ENCODE results near the gene HRNR. TPM values are rescaled to one million over a fixed set of nuclear protein-coding genes. Genes with fewer than 3 reads are reported as not detected.
"Not testable (repeated sequence)": the region's sequence is repeated elsewhere in the genome, so short reads cannot be mapped to it uniquely, and the experiment has no call there.

Gene HRNR
- polyA plus RNA-seq (ENCODE audit: insufficient read length in 4 of 4) = 1 to 10 TPM in 1 of 4 donors, under 1 TPM in 3; 0.13 to 1.1 (median 0.56) TPM

DNA sequence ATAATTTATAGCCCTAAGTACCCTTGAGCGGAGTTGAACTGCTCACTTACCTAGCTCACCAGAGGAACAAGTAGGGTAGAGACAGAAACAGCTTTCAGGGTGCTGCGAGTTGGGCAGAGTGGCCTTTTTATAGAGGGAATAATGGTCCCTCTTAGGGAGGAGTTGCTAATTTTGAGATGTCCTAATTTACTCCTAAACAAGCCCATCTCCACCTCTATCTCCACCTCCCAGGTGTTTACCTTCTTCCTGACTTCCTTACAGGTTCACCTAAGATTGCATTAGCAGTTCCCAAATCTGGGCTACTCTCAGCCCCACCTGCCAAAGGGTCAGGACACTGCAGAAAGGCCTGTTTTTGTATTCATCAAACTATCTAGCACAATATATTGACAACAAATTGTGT lies at the start of gene HRNR:
Gene HRNR, minus strand, starts transcription at position 101 of the 400 bp plus-strand sequence. CDS start 940 bp downstream, outside the sequence.
- DNase-seq (ENCODE audit: low read depth in 4 of 4, low spot score in 3 of 4) = no peak

DNA sequence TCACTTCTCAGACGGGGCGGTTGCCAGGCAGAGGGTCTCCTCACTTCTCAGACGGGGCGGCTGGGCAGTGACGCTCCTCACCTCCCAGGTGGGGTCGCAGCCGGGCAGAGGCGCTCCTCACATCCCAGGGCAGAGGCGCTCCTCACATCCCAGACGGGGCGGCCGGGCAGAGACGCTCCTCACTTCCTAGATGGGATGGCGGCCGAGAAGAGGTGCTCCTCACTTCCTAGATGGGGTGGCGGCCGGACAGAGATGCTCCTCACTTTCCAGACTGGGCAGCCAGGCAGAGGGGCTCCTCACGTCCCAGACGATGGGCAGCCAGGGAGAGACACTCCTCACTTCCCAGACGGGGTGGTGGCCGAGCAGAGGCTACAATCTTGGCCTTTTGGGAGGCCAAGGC lies 32.4 kb upstream of the HRNR start:
- not testable (repeated sequence) for DNase-seq (ENCODE audit: low read depth in 4 of 4, low spot score in 3 of 4)

DNA sequence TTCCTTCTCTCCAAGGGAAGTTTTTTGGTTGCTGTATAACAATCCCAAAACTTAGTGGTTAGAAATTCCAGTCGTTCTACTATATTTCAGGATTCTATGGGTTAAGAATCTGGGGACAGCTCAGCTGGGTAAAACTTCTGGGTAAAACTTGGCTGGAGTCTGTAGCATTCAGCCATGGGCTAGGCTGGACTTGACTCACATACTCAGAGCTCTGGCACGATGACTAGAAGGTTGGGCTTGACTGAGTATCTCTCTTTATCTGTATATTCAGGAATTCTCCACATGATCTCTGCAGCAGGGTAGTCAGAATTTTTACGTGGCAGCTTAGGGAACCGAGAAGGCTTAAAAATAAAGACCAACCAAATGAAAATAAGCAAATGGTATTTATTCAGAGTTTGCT lies 28.2 kb upstream of the HRNR start:
- DNase-seq (ENCODE audit: low read depth in 4 of 4, low spot score in 3 of 4) = no peak

DNA sequence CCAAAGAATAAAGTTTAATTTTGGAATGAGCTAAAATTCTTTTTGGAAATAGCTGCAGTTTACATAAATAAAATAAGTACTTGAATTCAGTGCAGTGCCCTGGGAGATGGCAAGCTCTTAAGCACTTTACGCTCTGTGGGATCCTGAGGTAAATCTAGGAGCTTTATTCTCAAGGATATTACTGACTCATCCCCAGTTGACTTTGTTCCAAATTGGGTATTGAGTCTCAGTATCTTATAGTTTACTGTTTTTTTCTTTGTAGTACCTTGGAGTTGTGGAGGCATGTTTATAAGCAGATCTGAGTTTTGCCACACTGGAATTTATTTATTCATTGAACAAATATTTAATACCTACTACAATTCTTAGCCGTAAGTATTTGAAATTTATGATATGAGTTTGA lies 27.4 kb upstream of the HRNR start:
- no peak for DNase-seq (ENCODE audit: low read depth in 4 of 4, low spot score in 3 of 4)

DNA sequence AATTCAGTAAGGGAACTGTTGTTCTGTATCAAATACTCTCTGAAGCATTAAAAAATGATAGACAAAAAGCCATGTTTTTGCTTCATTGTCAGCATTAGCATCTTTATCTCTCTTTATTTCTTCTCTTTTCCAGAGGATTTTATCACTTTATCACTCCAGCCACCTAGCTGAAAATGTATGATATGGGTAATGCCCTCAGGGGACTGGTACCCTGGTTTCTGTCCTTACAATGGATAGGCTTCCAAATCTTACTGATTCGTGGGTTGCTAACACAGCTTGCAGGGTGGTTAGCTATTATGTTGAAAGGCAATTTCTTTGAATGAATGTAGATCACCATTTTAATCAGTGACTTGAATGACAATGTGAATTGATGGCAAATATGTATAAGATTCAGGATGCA lies 23.3 kb upstream of the HRNR start:
- no peak for DNase-seq (ENCODE audit: low read depth in 4 of 4, low spot score in 3 of 4)

DNA sequence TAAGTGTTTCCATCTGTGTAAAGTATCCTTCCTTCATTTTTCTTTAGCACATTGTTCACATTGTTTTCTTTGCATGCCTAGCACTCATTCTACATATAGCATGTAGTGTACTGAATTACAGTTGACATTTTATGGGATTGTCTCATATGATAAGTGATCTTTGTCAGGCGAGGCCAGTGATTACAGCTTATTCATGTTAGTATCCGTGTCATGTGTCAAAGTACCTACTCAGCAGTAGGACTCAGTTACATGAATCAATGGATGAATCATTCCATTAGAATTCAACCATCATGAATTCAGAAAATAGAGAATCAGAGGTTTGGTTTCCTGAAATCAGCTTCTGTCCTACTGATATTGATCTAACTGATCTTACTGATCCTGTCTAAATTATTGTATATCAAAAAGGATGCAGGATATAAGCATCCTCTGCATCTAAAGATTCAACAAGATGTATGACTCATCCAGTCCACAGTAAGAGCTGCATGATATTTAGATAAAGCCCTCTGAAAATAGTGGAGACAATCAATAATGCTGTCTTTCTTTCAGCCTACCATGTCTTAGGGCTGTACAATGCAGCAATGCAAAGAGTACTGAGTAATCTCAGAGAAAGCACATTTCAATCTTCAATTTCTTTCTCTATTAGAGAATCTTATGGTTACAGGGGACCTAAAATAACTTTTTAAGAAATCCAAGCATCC lies 20.7 kb upstream of the HRNR start:
- DNase-seq (ENCODE audit: low read depth in 4 of 4, low spot score in 3 of 4) = no peak

DNA sequence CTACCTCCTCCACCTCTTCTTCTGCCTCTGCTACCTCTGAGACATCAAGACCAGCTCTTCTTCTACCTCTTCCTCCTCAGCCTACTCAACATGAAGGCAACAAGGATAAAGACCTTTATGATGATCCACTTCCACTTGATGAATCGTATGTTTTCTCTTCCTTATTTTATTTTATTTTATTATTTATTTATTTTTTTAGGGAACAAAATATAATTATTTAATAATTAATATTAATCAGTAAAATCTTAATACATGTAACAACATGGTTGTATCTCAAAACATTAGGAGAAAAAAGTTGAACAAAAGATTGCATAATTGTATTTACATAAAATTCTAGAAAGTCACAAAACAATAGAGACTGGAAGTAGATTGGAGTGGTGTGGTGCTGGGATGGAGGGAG lies 13.1 kb upstream of the HRNR start:
- no peak for DNase-seq (ENCODE audit: low read depth in 4 of 4, low spot score in 3 of 4)

DNA sequence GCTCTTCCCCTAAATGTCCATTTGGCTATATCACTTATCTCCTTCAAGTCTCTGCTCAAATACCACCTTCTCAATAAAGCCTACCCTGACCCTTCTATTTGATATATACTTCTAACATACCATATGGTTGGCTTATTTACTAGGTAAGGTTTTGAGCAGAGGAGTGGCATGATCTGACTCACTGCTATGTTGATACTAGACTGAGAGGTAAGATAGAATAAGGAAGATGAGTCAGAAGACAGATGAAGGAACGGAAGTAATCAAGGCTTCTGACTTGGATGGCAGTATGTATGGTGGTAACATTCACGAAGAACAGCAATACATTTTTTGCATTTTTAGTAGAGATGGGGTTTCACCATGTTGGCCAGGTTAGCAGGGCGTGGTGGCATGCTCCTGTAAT lies 4.8 kb upstream of the HRNR start:
- no peak for DNase-seq (ENCODE audit: low read depth in 4 of 4, low spot score in 3 of 4)

DNA sequence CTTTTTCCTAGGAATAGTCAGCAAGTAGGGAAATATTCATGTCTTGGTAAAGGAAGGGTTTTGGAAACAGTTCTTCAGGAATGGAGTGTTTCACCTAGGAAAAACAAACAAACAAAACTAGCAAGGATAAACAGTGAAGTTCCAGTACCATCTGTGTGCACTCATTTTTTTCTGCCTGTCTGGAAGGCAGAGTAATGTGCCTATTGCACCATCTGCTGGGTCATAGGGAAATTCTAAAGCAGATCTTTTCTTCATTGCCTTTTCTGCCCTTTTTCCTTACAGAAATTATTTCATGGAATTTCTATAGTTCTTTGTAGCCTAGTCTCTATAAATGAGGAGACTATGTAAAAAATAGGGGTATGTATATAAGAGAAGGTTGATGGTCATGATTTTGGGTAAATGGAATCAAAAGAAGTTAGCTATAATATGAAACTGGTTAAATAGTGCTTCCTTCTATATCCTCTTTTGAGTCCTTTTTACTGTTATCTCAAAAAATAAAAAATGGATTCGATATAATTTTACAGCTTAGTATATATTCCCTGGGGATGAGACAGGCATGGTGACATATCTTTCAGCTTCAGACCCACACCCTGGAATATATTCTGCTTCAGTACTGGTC lies 3.4 kb upstream of the HRNR start:
- DNase-seq (ENCODE audit: low read depth in 4 of 4, low spot score in 3 of 4) = no peak

DNA sequence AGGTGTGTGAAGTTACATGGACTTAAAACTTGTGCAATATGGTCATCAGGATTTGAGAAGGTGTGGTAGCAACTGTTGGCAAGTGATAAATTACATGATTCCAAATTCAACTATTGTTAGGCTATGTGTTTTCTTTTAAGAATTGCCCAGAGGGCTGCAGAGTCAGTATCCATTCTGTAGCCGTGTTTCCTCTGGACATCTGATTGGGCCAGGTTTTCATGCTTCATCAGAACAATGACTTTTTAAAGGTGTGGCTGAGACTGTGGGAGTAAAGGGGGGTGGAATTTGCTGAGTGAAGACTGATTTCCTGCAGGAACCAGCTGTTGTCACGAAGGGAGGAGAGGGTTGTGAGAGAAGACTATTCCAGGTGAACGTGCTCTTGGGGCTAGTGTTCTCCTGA lies 1.7 kb upstream of the HRNR start:
- no peak for DNase-seq (ENCODE audit: low read depth in 4 of 4, low spot score in 3 of 4)

DNA sequence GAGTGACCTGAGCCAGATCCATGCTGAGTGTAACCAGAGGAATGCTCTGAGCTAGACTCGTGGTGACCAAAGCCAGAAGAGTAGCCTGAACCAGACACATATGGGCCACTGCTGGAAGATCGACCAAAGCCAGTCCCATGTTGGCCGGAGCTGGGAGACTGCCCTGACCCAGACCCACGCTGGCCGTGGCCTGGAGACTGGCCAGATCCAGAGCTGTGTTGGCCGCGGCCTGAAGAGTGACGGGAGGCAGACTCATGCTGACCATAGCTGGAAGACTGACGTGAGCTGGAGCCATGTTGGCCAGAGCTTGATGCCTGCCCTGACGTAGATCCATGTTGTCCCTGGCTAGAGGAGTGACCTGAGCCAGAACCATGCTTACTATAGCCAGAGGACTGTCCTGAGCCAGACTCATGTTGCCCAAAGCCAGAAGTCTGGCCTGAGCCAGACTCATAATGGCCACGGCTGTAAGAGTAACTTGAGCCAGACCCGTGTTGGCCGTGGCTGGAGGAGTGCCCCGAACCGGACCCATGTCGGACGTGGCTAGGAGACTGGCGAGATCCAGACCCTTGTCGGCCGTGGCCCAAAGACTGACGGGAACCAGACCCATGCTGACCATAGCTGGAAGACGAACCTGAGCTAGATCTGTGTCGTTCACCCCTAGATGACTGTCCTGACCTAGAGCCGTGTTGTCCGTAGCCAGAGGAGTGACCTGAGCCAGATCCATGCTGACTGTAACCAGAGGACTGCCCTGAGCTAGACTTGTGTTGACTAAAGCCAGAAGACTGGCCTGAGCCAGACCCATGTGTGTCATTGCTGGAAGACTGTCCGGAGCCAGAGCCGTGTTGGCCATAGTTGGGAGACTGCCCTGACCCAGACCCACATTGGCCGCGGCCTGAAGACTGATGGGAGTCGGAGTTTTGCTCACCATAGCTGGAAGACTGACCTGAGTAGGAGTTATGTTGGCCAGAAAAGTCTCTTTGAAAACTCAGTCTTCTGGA lies 3.5 kb downstream of the HRNR start:
- DNase-seq (ENCODE audit: low read depth in 4 of 4, low spot score in 3 of 4) = no peak

DNA sequence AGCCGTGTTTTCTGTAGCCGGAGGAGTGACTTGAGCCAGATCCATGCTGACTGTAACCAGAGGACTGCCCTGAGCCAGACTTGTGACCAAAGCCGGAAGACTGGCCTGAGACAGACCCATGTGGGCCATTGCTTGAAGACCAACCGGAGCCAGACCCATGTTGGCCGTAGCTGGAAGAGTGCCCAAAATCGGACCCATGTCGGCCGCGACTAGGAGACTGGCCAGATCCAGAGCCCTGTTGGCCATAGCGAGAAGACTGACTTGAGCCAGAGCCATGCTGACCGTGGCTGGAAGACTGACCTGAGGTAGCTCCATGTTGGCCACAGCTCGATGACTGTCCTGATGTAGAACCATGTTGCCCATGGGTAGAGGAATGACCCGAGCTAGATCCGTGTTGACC lies 4.6 kb downstream of the HRNR start:
- not testable (repeated sequence) for DNase-seq (ENCODE audit: low read depth in 4 of 4, low spot score in 3 of 4)

DNA sequence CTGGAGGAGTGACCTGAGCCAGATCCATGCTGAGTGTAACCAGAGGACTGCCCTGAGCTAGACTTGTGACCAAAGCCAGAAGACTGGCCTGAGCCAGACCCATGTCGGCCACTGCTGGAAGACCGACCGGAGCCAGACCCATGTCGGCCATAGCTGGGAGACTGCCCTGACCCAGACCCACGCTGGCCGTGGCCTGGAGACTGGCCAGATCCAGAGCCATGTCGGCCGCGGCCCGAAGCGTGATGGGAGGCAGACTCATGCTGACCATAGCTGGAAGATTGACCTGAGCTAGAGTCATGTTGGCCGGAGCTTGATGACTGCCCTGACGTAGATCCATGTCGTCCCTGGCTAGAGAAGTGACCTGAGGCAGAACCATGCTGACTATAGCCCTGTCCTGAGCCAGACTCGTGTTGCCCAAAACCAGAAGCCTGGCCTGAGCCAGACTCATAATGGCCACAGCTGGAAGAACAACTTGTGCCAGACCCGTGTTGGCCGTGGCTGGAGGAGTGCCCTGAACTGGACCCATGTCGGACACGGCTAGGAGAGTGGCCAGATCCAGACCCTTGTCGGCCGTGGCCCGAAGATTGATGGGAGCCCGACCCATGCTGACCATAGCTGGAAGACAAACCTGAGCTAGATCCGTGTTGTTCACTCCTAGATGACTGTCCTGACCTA lies 5.1 kb downstream of the HRNR start:
- no peak for DNase-seq (ENCODE audit: low read depth in 4 of 4, low spot score in 3 of 4)

DNA sequence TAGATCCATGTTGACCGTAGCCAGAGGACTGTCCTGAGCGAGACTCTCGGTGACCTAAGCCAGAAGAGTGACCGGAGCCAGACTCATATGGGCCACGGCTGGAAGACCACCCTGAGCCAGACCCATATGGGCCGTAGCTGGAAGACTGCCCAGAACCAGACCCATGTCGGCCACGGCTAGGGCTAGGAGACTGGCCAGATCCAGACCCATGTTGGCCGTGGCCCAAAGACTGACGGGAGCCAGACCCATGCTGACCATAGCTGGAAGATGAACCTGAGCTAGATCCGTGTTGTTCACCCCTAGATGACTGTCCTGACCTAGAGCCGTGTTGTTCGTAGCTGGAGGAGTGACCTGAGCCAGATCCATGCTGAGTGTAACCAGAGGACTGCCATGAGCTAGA lies 8.4 kb downstream of the HRNR start:
- DNase-seq (ENCODE audit: low read depth in 4 of 4, low spot score in 3 of 4) = not testable (repeated sequence)

DNA sequence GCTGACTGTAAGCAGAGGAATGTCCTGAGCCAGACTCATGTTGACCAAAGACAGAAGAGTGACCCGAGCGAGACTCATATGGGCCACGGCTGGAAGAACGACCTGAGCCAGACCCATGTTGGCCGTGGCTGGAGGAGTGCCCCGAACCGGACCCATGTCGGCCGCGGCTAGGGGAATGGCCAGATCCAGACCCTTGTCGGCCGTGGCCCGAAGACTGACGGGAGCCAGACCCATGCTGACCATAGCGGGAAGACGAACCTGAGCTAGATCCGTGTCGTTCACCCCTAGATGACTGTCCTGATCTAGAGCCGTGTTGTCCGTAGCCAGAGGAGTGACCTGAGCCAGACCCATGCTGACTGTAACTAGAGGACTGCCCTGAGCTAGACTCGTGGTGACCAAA lies 9.1 kb downstream of the HRNR start:
- DNase-seq (ENCODE audit: low read depth in 4 of 4, low spot score in 3 of 4) = not testable (repeated sequence)

DNA sequence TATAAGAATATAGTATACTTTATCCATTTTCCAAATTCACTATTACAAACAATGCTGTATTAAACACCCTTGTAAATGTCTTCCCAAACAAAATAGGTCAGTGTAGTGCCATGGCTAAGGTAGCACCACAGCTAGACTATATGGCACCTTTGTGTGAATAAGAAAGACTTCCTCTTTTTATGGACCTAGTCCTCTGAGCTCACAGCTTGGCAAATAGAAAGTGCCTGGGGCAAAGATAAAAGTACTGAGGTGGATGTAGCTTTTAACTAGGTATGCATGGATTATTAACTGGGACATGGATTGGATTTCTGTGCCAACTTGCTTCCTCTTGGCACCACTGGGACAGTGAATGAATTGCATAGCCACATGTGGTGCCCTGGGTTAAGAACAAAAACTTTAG lies 25.0 kb downstream of the HRNR start:
- DNase-seq (ENCODE audit: low read depth in 4 of 4, low spot score in 3 of 4) = no peak

DNA sequence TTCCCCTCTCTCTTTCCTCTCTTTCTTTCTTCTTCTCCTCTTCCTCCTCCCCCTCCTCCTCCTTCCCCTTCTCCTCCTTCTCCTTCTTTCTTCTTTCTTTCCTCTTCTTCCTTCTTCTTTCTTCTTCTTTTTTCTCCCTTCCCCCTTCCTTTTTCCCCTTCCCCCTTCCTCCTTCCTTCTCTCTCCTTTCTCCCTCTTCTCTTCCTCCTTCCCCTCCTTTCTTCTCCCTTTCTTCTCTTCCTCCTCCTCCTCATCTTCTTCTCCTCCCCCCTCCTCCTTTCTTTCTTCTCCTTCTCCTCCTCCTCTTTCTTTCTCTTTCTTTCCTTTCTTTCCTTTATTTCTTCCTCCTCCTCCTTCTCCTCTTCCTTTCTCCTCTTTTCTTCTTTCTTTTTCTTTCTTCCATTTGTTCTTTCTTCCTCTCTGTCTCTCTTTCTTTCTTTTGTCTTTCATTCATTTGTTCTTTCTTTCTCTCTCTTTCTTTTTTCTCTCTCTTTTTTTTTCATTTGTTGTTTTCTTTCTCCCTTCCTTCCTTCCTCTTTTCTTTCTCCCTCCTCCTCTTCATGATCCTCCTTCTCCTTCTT lies 26.5 kb downstream of the HRNR start:
- DNase-seq (ENCODE audit: low read depth in 4 of 4, low spot score in 3 of 4) = no peak

DNA sequence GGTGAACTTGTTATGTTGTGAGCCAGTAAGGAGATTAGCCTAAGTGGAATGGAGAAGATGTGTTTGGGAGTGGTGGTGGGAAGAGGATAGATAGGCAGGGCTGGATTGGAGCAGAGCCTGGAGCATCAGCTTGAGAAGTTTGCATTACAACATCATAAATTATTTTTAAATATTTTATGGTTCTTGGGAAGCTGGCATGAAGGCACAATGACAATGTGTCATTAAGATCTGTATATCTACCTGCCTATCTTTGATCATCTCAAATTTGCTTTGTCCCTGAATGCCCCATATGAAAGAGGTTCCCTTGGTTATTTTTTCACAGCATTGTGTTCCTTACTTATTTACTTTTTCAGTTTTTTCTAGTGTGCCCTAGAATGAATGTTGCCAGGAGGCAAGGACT lies 32.3 kb downstream of the HRNR start:
- DNase-seq (ENCODE audit: low read depth in 4 of 4, low spot score in 3 of 4) = no peak

DNA sequence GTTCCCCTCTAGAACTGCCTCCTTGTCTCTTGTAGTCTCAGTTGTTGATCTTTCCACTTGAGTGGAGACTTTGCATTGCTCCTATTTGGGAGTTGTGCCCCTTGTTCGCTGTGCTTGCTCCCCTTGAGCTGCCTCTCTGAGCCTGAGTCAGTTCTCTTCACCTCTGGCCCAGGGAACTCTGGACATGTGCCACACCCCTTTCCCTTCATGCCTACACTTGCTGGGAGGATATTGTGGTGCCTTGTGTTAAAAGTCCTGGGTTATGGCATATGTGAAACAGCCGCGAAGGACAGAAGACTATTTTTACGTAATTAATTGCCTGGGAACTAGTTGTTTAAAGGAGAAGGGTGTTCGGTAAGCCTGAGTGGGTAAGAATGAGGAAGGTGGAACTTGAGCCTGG lies 32.7 kb downstream of the HRNR start:
- DNase-seq (ENCODE audit: low read depth in 4 of 4, low spot score in 3 of 4) = no peak

DNA sequence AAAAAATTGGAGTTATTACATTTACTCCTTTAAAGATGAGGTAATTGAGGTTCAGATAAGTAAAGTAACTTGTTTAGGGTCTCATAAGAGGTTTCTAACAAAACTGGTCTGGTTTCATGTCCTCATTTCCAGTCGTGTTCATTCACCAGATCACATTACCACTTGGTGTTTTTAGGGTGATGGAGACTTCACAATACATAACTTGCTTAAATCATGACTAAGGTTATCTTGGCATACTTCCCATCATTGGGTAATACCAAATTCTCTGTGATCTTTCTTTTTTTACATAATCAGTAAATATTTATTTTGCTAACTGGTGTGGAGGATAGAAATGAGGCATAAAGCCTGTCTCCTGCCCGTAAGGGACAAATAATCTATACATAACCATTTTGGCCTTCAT lies 33.4 kb downstream of the HRNR start:
- DNase-seq (ENCODE audit: low read depth in 4 of 4, low spot score in 3 of 4) = no peak
